HG03066 (cell line): ENCODE measurements around the gene MYO5B.
"Not testable (repeated sequence)": the region's sequence is repeated elsewhere in the genome, so short reads cannot be mapped to it uniquely, and the experiment has no call there.

Source experiments
- ATAC-seq: cut with Tn5 transposase; IDR thresholded peaks from one replicate; pipeline ENCODE4 v1.9.1; 2021; ENCODE audit warnings: low read depth; ENCODE audit not compliant: unreplicated experiment

MYO5B gene

GRCh38 chr18:50107468-50107977 lies 87.4 kb downstream of the MYO5B start:
- no peak for ATAC-seq

DNA sequence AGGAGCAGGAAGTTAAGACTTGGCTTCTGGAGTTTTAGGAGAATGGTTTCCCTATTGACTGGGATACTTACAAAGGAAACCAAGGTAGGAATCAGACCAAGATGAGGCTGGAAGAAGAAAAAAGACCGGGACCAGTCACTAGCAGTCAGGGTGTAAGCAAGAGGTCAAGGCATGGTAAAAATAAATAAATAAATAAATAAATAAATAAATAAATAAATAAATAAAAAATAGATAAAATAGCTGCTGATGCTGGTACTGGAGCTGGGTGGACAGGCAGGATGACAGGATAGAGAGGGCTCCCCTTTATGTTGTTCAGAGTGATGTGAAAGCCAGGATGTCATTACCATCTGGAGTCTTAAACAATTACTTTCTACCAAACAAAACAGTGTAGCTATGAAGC lies 89.9 kb downstream of the MYO5B start:
- ATAC-seq = no peak

DNA sequence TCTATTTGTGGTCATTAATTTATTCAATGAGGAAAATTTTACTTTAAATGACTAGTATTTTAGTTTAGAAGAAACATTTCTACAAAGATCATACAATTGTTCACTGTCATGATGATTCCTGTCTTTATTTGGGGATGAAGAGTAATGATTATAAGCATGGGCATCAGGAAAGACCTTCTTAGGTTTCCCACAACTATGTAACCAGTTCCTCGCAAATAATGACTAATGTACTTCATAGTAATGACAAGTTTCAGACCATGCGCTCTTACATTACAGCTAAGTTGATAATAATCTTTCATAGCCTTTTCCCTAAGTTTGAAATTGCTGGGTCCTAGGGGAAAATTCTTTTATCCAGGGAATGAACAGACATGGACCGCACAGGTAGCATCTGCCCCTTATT lies 90.5 kb downstream of the MYO5B start:
- ATAC-seq = no peak

GRCh38 chr18:50099725-50100407 lies 95.1 kb downstream of the MYO5B start:
- peak; percentile 83 for ATAC-seq

- no peak for ATAC-seq
Measured at GRCh38 chr18:50097702-50098101, 97.2 kb downstream of the MYO5B start.

GRCh38 chr18:50096766-50097435 lies 98.0 kb downstream of the MYO5B start:
- ATAC-seq = no peak

DNA sequence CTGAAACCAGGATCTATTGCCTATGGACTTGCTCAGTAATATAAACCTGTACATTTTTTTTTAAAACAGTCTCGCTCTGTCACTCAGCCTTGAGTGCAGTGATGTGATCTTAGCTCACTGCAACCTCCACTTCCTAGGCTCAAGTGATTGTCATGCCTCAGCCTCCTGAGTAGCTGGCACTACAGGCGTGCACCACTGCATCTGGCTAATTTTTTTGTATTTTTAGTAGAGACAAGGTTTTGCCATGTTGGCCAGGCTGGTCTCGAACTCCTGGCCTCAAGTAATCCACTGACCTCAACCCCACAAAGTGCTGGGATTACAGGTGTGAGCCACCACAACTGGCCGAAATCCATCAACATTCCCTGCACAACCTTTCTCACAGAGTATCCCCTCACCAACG lies 100.2 kb downstream of the MYO5B start:
- ATAC-seq = not testable (repeated sequence)

GRCh38 chr18:50094221-50094773 lies 100.7 kb downstream of the MYO5B start:
- ATAC-seq = no peak

DNA sequence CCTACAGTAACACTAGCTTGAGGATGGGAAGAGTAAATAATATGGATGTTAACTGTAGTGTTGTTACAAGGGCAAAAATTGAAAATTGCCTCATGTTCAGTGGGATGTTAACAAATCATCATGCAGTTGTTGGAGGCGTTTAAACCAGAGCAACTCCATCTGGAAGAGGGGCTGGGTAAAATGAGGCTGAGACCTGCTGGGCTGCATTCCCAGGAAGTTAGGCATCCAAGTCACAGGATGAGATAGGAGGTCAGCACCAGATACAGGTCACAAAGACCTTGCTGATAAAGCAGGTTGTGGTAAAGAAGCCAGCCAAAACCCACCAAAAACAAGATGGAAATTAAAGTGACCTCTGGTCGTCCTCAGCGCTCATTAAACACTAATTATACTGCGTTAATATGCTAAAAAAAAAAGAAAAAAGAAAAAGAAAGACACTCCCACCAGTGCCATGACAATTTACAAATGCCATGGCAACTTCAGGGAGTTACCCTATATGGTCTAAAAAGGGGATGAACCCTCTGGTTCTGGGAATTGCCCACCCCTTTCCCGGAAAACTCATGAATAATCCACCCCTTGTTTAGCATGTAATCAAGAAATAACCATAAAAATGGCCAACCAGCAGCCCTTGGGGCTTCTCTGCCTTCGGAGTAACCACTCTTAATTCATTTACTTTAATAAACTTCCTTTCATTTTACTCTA lies 101.4 kb downstream of the MYO5B start:
- no peak for ATAC-seq

- no peak for ATAC-seq
Measured at GRCh38 chr18:50092245-50092805, 102.6 kb downstream of the MYO5B start.

- no peak for ATAC-seq
Measured at GRCh38 chr18:50091509-50092244, 103.3 kb downstream of the MYO5B start.

- ATAC-seq = no peak
Measured at GRCh38 chr18:50090370-50091312, 104.3 kb downstream of the MYO5B start.

- ATAC-seq = no peak
Measured at GRCh38 chr18:50089702-50090101, 105.2 kb downstream of the MYO5B start.

DNA sequence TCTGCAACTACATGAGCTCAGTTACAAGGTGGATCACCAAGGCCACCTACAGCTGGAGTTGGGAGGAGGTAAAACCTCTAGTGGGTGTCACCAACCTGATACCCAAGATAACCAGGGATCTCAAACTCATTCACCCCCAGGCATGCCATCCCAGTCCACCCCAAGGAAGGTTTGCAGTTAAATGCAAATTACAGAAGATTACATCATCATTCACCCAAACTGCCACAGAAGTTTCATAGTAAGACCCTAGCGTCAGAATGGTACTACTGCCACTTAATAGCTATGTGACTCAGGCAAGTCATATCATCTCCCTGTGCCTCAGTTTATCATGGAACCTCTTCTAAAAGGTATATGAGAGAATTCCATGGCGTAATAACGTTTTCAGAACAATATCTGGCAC lies 111.2 kb downstream of the MYO5B start:
- no peak for ATAC-seq

- no peak for ATAC-seq
Measured at GRCh38 chr18:50080932-50081560, 113.9 kb downstream of the MYO5B start.

GRCh38 chr18:50080316-50080715 lies 114.6 kb downstream of the MYO5B start:
- no peak for ATAC-seq

GRCh38 chr18:50079571-50080295 lies 115.2 kb downstream of the MYO5B start:
- no peak for ATAC-seq

DNA sequence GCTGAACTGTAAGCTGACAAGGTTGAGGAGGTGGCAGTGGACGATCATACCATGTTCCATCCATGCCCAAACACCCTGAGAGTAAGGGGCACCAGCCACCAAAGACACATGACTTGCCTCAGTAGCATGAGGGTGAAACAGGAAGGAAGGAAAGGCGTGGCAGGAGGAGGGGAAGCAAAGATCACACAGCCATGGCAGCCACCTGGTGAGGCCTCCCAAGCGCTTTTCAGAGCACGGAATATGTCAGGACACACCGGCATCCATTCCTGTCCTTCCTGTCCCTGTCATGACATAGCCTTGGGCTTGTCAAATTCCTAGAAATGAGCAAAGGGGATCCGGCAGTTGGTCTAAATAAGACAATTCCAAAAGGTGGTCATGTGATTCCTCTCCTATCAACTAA lies 118.7 kb downstream of the MYO5B start:
- no peak for ATAC-seq
